GM12892 (cell line): Measurements from ENCODE around the gene ISCA2.

Experiments used
- DNase-seq: peaks from one replicate; pipeline ENCODE4 v3.0.0; 2011; ENCODE audit not compliant: insufficient read length
- FAIRE-seq: peaks from 2 replicates; lab custom pipeline; 2011; peaks lifted over from hg19 to GRCh38; lab: Jason Lieb, UNC
- POLR2A ChIP-seq: IDR thresholded peaks from 2 replicates; pipeline ENCODE4 v1.6.1; 2011; ENCODE audit warnings: low read depth, low read length, control low read depth
- POLR2AphosphoS5 ChIP-seq: IDR thresholded peaks from 2 replicates; pipeline ENCODE4 v1.6.1; 2011; ENCODE audit warnings: low read depth, low read length, control low read depth
- TAF1 ChIP-seq: IDR thresholded peaks from 2 replicates; pipeline ENCODE4 v1.6.1; 2011; ENCODE audit warnings: low read depth, mild to moderate bottlenecking, control low read depth, low read length, borderline replicate concordance

Gene ISCA2

GRCh38 chr14:74510959-74511409, 17.4 kb downstream of the ISCA2 start:
- TF ChIP-seq POLR2AphosphoS5 (no peak), POLR2A (no peak)
- FAIRE-seq, result no peak

GRCh38 chr14:74511966-74512830, 18.6 kb downstream of the ISCA2 start:
- FAIRE-seq, result no peak
- no peak for DNase-seq
- TF ChIP-seq POLR2AphosphoS5 (no peak), POLR2A (no peak), TAF1 (no peak)

More at GRCh38 chr14:74510959-74511409, 17.4 kb downstream of the ISCA2 start:
- DNase-seq, result no peak

GRCh38 chr14:74514471-74514941, 20.9 kb downstream of the ISCA2 start:
- no peak for FAIRE-seq
- DNase-seq, result no peak
- TF ChIP-seq POLR2AphosphoS5 (no peak), TAF1 (no peak), POLR2A (no peak)

- FAIRE-seq, result no peak
- TF ChIP-seq POLR2A (no peak), POLR2AphosphoS5 (no peak), TAF1 (no peak)
- no peak for DNase-seq
Observed at GRCh38 chr14:74515891-74516412, 22.4 kb downstream of the ISCA2 start.

GRCh38 chr14:74516451-74517160, 23.0 kb downstream of the ISCA2 start:
- DNase-seq (no peak), FAIRE-seq (no peak)
- TF ChIP-seq TAF1 (no peak), POLR2AphosphoS5 (no peak), POLR2A (no peak)

GRCh38 chr14:74517731-74518130, 24.2 kb downstream of the ISCA2 start:
- FAIRE-seq (no peak), DNase-seq (no peak)
- TF ChIP-seq POLR2A (no peak), POLR2AphosphoS5 (no peak)

GRCh38 chr14:74518221-74518620, 24.7 kb downstream of the ISCA2 start:
- FAIRE-seq (no peak), DNase-seq (no peak)
- TF ChIP-seq POLR2AphosphoS5 (no peak), TAF1 (no peak), POLR2A (no peak)

GRCh38 chr14:74519316-74520074, 25.9 kb downstream of the ISCA2 start:
- DNase-seq (no peak), FAIRE-seq (no peak)
- TF ChIP-seq TAF1 (no peak), POLR2AphosphoS5 (no peak), POLR2A (no peak)

- FAIRE-seq, result no peak
Observed at GRCh38 chr14:74521756-74522155, 28.2 kb downstream of the ISCA2 start.

GRCh38 chr14:74522740-74523139, 29.2 kb downstream of the ISCA2 start:
- DNase-seq, result no peak
- no peak for FAIRE-seq
- TF ChIP-seq POLR2AphosphoS5 (no peak), POLR2A (no peak), TAF1 (no peak)

More at GRCh38 chr14:74521756-74522155, 28.2 kb downstream of the ISCA2 start:
- TF ChIP-seq TAF1 (no peak), POLR2AphosphoS5 (no peak), POLR2A (no peak)
- DNase-seq, result no peak
